ENCODE data around the gene CNTN4. TPM values are rescaled to one million over a fixed set of nuclear protein-coding genes. Genes with fewer than 3 reads are reported as not detected.

Gene CNTN4
- total RNA-seq = 1 to 10 TPM; 1.5 to 3.9 (median 1.7) TPM
- long read RNA-seq = 0 reads

GRCh38 chr3:2098398-2099027, at the start of gene CNTN4:
Gene CNTN4 (plus strand): TSS chr3:2098866.
- Histone ChIP-seq H3K4me1 (no peaks in the 10 kb centered on the region), H3K27me3 (no peaks in the 10 kb centered on the region), H3K27ac (peak within 1 kb of the TSS in 2 of 3 donors; percentile 21 to 37), H3K9me3 (no peaks in the 10 kb centered on the region), H3K36me3 (no peaks in the 10 kb centered on the region), H3K4me3 (peak within 1 kb of the TSS; percentile 4 to 48 (median 31))
- intact Hi-C loops (cut with DNase I) = no loop called here
- ATAC-seq (peak; percentile 71 to 89 (median 80)), DNase-seq (peak; percentile 31 to 62 (median 61))
- TF ChIP-seq CTCF (IDR thresholded peaks at IDR 0.05) (peak in 1 of 4 donors; percentile 9), POLR2A (IDR thresholded peaks at IDR 0.05) (no peak)
- WGBS (ENCODE audit: insufficient coverage, low coverage, low lambda C conversion rate, missing lambda C conversion rate) = 0% methylated on average over 2 of the region's 86 CpGs

- 72% methylated on average over 4 of the region's 4 CpGs for WGBS (ENCODE audit: insufficient coverage, low coverage, low lambda C conversion rate, missing lambda C conversion rate)
- H3K4me3 ChIP-seq = no peak overlapping the region
- no peaks in the 10 kb centered on the region for H3K36me3 ChIP-seq
- DNase-seq (no peak), ATAC-seq (no peak)
- no peaks in the 10 kb centered on the region for H3K9me3 ChIP-seq
- no peak overlapping the region for H3K27ac ChIP-seq
- no peaks in the 10 kb centered on the region for H3K4me1 ChIP-seq
- intact Hi-C loops (cut with DNase I) = no loop called here
- TF ChIP-seq POLR2A (IDR thresholded peaks at IDR 0.05) (no peak), CTCF (IDR thresholded peaks at IDR 0.05) (no peak)
- no peaks in the 10 kb centered on the region for H3K27me3 ChIP-seq
Observed at GRCh38 chr3:2061360-2061759, 37.3 kb upstream of the CNTN4 start.

- intact Hi-C loops (cut with DNase I) = no loop called here
- Histone ChIP-seq H3K27ac (no peak overlapping the region), H3K4me3 (no peak overlapping the region), H3K36me3 (no peaks in the 10 kb centered on the region), H3K9me3 (no peaks in the 10 kb centered on the region), H3K27me3 (no peaks in the 10 kb centered on the region), H3K4me1 (no peaks in the 10 kb centered on the region)
- no peak for TF ChIP-seq POLR2A (IDR thresholded peaks at IDR 0.05)
- no peak for TF ChIP-seq CTCF (IDR thresholded peaks at IDR 0.05)
- DNase-seq (no peak), ATAC-seq (no peak)
- 33% methylated on average over 2 of the region's 2 CpGs for WGBS (ENCODE audit: insufficient coverage, low coverage, low lambda C conversion rate, missing lambda C conversion rate)
Observed at GRCh38 chr3:2071531-2071930, 27.1 kb upstream of the CNTN4 start.

GRCh38 chr3:2078821-2079220, 19.8 kb upstream of the CNTN4 start:
- intact Hi-C loops (cut with DNase I) = no loop called here
- no peak for DNase-seq
- H3K9me3 ChIP-seq = no peaks in the 10 kb centered on the region
- no peak overlapping the region for H3K4me3 ChIP-seq
- no peaks in the 10 kb centered on the region for H3K27me3 ChIP-seq
- H3K27ac ChIP-seq = no peak overlapping the region
- no peak for ATAC-seq
- no peaks in the 10 kb centered on the region for H3K36me3 ChIP-seq
- WGBS (ENCODE audit: insufficient coverage, low coverage, low lambda C conversion rate, missing lambda C conversion rate) = 41% methylated on average over 3 of the region's 3 CpGs
- no peaks in the 10 kb centered on the region for H3K4me1 ChIP-seq
- TF ChIP-seq POLR2A (IDR thresholded peaks at IDR 0.05) (no peak), CTCF (IDR thresholded peaks at IDR 0.05) (no peak)

Data from right lobe of liver (tissue), 6 donors.